Hepatocyte (in vitro differentiated cells): ENCODE data around the gene MACF1. TPM values are rescaled to one million over a fixed set of nuclear protein-coding genes. Genes with fewer than 3 reads are reported as not detected.
"Not testable (repeated sequence)": the region's sequence is repeated elsewhere in the genome, so short reads cannot be mapped to it uniquely, and the experiment has no call there.

ENCODE experiments used
- DNase-seq: peaks from one replicate; pipeline ENCODE4 v3.0.0-alpha.2; 2016; ENCODE audit warnings: low spot score
- H2AFZ ChIP-seq: fragments of 200-600 bp; sonication (generic); 2 replicates; pipeline ENCODE4 v1.6.0; 2016; ENCODE audit warnings: antibody characterized with exemption, mild to moderate bottlenecking
- H3K27ac ChIP-seq: fragments of 200-600 bp; sonication (generic); 2 replicates; pipeline ENCODE4 v1.5.1; 2016; ENCODE audit warnings: mild to moderate bottlenecking
- H3K27me3 ChIP-seq: fragments of 200-600 bp; sonication (generic); 2 replicates; pipeline ENCODE4 v1.6.1; 2016
- H3K36me3 ChIP-seq: fragments of 200-600 bp; sonication (generic); replicated peaks from 2 replicates; pipeline ENCODE4 v1.5.1; 2016; ENCODE audit warnings: low read depth; ENCODE audit not compliant: insufficient read depth
- H3K4me1 ChIP-seq: fragments of 200-600 bp; sonication (generic); 2 replicates; pipeline ENCODE4 v1.5.1; 2016; ENCODE audit warnings: mild to moderate bottlenecking, moderate library complexity; ENCODE audit not compliant: insufficient read depth
- H3K4me2 ChIP-seq: fragments of 200-600 bp; sonication (generic); 2 replicates; pipeline ENCODE4 v1.6.0; 2016
- H3K4me3 ChIP-seq: fragments of 200-600 bp; sonication (generic); 2 replicates; pipeline ENCODE4 v1.5.1; 2016; ENCODE audit warnings: mild to moderate bottlenecking
- H3K79me2 ChIP-seq: fragments of 200-600 bp; sonication (generic); 2 replicates; pipeline ENCODE4 v1.6.0; 2017; ENCODE audit warnings: mild to moderate bottlenecking
- H3K9me2 ChIP-seq: fragments of 200-600 bp; sonication (generic); replicated peaks from 2 replicates; pipeline ENCODE4 v1.6.0; 2017; ENCODE audit warnings: mild to moderate bottlenecking; ENCODE audit not compliant: insufficient read depth
- H3K9me3 ChIP-seq: fragments of 200-600 bp; sonication (generic); 2 replicates; pipeline ENCODE4 v1.5.1; 2016; ENCODE audit warnings: low read depth, mild to moderate bottlenecking
- H4K20me1 ChIP-seq: fragments of 200-600 bp; sonication (generic); 2 replicates; pipeline ENCODE4 v1.6.0; 2016; ENCODE audit warnings: mild to moderate bottlenecking; ENCODE audit not compliant: insufficient read depth, poor library complexity, severe bottlenecking
- EZH2 ChIP-seq: fragments of 200-600 bp; sonication (generic); IDR thresholded peaks from 2 replicates; pipeline ENCODE4 v1.6.1; 2016; ENCODE audit warnings: antibody characterized with exemption, mild to moderate bottlenecking, borderline replicate concordance
- EZH2phosphoT487 ChIP-seq: fragments of 200-600 bp; sonication (generic); IDR thresholded peaks from one replicate; pipeline ENCODE4 v1.6.1; 2018; ENCODE audit warnings: antibody characterized with exemption, mild to moderate bottlenecking, low read depth, moderate library complexity; ENCODE audit not compliant: unreplicated experiment, severe bottlenecking
- WGBS: methylation state at CpG from one replicate; pipeline ENCODE4 v1.1.6; 2016; ENCODE audit warnings: low lambda C conversion rate; ENCODE audit errors: missing lambda C conversion rate; 5-methylcytosine and 5-hydroxymethylcytosine counted together
- polyA plus RNA-seq: library from polyadenylated mRNA; unstranded; fragments of >200 nt; fragmentation: Nextera tagmentation; extraction: Ambion mirVana; gene quantifications from 2 replicates; pipeline ENCODE4 v1.2.1, GENCODE V29; 2016
- total RNA-seq: library from RNA; depleted of rRNA; stranded (reverse); fragments of >200 nt; gene quantifications from 2 replicates; pipeline ENCODE4 v1.2.3, GENCODE V29; 2014
- TF ChIP-seq, protein P1 (sequence below): fragments of 200-600 bp; sonication (generic); IDR thresholded peaks from 2 replicates; pipeline ENCODE4 v1.5.1; 2016; ENCODE audit warnings: antibody characterized with exemption, mild to moderate bottlenecking; ENCODE audit not compliant: poor library complexity

MACF1 gene
- total and polyA plus RNA-seq, 2 experiments from 2014 or later: 47.1 to 136 TPM

- H2AFZ ChIP-seq: no peak overlapping the region
- H3K4me3 ChIP-seq: no peak overlapping the region
- H3K9me3 ChIP-seq: no peaks in the 10 kb centered on the region
- TF ChIP-seq, protein P1, sequence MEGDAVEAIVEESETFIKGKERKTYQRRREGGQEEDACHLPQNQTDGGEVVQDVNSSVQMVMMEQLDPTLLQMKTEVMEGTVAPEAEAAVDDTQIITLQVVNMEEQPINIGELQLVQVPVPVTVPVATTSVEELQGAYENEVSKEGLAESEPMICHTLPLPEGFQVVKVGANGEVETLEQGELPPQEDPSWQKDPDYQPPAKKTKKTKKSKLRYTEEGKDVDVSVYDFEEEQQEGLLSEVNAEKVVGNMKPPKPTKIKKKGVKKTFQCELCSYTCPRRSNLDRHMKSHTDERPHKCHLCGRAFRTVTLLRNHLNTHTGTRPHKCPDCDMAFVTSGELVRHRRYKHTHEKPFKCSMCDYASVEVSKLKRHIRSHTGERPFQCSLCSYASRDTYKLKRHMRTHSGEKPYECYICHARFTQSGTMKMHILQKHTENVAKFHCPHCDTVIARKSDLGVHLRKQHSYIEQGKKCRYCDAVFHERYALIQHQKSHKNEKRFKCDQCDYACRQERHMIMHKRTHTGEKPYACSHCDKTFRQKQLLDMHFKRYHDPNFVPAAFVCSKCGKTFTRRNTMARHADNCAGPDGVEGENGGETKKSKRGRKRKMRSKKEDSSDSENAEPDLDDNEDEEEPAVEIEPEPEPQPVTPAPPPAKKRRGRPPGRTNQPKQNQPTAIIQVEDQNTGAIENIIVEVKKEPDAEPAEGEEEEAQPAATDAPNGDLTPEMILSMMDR: no peak
- TF ChIP-seq EZH2phosphoT487 (no peak), EZH2 (no peak)
- H4K20me1 ChIP-seq: no peaks in the 10 kb centered on the region
- no peaks in the 10 kb centered on the region for H3K79me2 ChIP-seq
- no peaks in the 10 kb centered on the region for H3K9me2 ChIP-seq
- 90% methylated on average over 3 of the region's 3 CpGs for WGBS
- no peaks in the 10 kb centered on the region for H3K27me3 ChIP-seq
- no peaks in the 10 kb centered on the region for H3K36me3 ChIP-seq
- no peak for DNase-seq
- no peak overlapping the region for H3K27ac ChIP-seq
- no peaks in the 10 kb centered on the region for H3K4me1 ChIP-seq
- no peak overlapping the region for H3K4me2 ChIP-seq
These were observed 262.1 kb downstream of the MACF1 start for GRCh38 chr1:39466413-39467107.

DNA sequence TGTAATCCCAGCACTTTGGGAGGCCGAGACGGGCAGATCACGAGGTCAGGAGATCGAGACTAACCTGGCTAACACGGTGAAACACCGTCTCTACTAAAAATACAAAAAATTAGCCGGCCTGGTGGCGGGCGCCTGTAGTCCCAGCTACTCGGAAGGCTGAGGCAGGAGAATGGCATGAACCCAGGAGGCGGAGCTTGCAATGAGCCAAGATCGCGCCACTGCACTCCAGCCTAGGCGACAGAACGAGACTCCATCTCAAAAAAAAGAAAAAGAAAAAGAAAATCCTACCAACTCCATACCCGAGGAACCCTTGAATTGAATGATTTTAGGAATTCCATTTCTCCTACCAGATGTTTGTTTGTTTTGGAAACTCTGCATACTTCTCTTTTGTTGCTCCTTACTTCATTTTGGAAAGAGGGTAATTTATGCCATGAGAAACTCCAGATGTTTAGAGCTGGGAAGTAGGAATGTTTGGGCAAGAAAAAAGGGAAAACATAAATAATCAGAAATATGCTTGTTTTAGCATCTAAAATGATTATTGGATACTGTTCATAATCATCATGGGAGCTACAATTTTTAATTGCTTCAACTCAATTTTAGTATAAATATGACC lies 262.7 kb downstream of the MACF1 start:
- not testable (repeated sequence) for H3K9me3 ChIP-seq, H3K27me3 ChIP-seq, H3K4me3 ChIP-seq, DNase-seq, H2AFZ ChIP-seq, H4K20me1 ChIP-seq, H3K4me2 ChIP-seq, H3K4me1 ChIP-seq, H3K79me2 ChIP-seq, H3K9me2 ChIP-seq, H3K27ac ChIP-seq, H3K36me3 ChIP-seq
- WGBS: 91% methylated on average over 13 of the region's 16 CpGs

DNA sequence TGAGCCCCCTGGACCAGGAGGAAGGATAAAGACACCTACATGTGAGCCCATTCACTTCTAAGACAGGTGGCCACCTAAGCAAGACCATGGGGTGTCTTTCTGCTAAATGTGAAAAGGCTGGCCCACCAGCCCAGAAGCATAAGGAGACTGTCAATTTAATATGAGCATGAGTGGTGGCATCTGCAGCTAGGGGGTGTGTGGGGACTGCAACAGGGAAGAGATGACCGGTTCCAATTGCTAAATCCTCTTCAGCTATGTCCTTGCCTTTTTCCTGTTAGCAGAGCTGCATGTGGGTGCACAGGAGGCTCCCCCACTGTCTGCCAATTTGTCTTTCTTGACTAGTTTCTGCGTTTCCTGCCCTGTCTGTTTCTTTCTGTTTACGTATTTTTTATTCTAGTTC lies 264.7 kb downstream of the MACF1 start:
- WGBS: 87% methylated on average over 3 of the region's 3 CpGs
- H3K27me3 ChIP-seq: no peaks in the 10 kb centered on the region
- no peaks in the 10 kb centered on the region for H3K9me2 ChIP-seq
- no peak for DNase-seq
- H3K79me2 ChIP-seq: no peaks in the 10 kb centered on the region
- no peak overlapping the region for H3K4me2 ChIP-seq
- no peaks in the 10 kb centered on the region for H3K36me3 ChIP-seq
- H2AFZ ChIP-seq: no peak overlapping the region
- no peak overlapping the region for H3K4me3 ChIP-seq
- H3K9me3 ChIP-seq: no peaks in the 10 kb centered on the region
- H4K20me1 ChIP-seq: no peaks in the 10 kb centered on the region
- H3K4me1 ChIP-seq: no peaks in the 10 kb centered on the region
- TF ChIP-seq, protein P1: no peak
- TF ChIP-seq EZH2phosphoT487: no peak
- no peak for TF ChIP-seq EZH2
- H3K27ac ChIP-seq: no peak overlapping the region

DNA sequence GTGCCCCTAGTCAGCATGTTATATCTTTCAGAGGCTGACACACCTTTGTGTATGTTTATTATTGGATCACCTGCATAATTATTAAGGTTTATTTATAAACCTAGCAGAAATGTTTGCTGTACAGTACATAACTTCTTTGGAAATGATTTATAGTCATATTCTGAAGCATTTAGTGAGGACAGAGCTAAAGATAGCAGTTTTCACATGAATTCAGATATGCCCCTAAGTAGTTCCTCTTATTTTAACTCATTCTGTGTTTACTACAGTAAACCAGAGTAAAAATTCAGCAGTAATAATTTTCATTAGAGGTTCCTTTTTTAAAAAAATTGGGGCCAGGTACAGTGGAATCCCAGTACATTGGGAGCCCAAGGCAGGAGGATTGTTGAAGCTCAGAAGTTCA lies 265.5 kb downstream of the MACF1 start:
- no peaks in the 10 kb centered on the region for H3K79me2 ChIP-seq
- TF ChIP-seq EZH2phosphoT487: no peak
- TF ChIP-seq, protein P1: no peak
- no peak for TF ChIP-seq EZH2
- no peaks in the 10 kb centered on the region for H3K27me3 ChIP-seq
- no peaks in the 10 kb centered on the region for H3K9me3 ChIP-seq
- H3K4me1 ChIP-seq: no peaks in the 10 kb centered on the region
- DNase-seq: no peak
- no peak overlapping the region for H3K4me2 ChIP-seq
- H3K9me2 ChIP-seq: no peaks in the 10 kb centered on the region
- H3K27ac ChIP-seq: no peak overlapping the region
- H4K20me1 ChIP-seq: no peaks in the 10 kb centered on the region
- no peaks in the 10 kb centered on the region for H3K36me3 ChIP-seq
- H2AFZ ChIP-seq: no peak overlapping the region
- no peak overlapping the region for H3K4me3 ChIP-seq
